Right lobe of liver (tissue), 6 donors: ENCODE data around the gene MUC5AC. TPM values are rescaled to one million over a fixed set of nuclear protein-coding genes. Genes with fewer than 3 reads are reported as not detected.

Experiments
- ATAC-seq, 4 donors: fragments of 200-7000 bp; cut with Tn5 transposase; one replicate each; pipeline ENCODE4 v1.9.1; 2020; ENCODE audit warnings: mild to moderate bottlenecking in 4 of 4, moderate library complexity in 4 of 4
- DNase-seq, 3 donors: peaks; one replicate each; pipeline ENCODE4 v3.0.0-alpha.2; 2020
- H3K27ac ChIP-seq, 3 donors: fragments of 200-600 bp; one replicate each; pipeline ENCODE4 v1.8.0; 2022
- H3K27me3 ChIP-seq, 2 donors: fragments of 200-600 bp; one replicate each; pipeline ENCODE4 v1.8.0; 2022
- H3K36me3 ChIP-seq, 4 donors: fragments of 200-600 bp; sonication (generic) in 1 of 4; one replicate each; pipeline versions ENCODE4 v1.5.1 to v1.8.0; 2017 to 2022; ENCODE audit warnings: control low read depth in 1 of 4
- H3K4me1 ChIP-seq, 4 donors: fragments of 200-600 bp; sonication (generic) in 1 of 4; one replicate each; pipeline versions ENCODE4 v1.5.1 to v1.8.0; 2017 to 2022; ENCODE audit warnings: control low read depth in 1 of 4
- H3K4me3 ChIP-seq, 3 donors: fragments of 200-600 bp; one replicate each; pipeline ENCODE4 v1.8.0; 2022
- H3K9me3 ChIP-seq, 4 donors: fragments of 200-600 bp; sonication (generic) in 1 of 4; one replicate each; pipeline versions ENCODE4 v1.5.1 to v1.8.0; 2017 to 2022; ENCODE audit warnings: control low read depth in 1 of 4
- POLR2A ChIP-seq: fragments of 450-650 bp; IDR thresholded peaks from one replicate; pipeline ENCODE4 v1.6.1; 2017; ENCODE audit warnings: antibody characterized with exemption, mild to moderate bottlenecking
- WGBS: methylation state at CpG from one replicate; pipeline ENCODE4 v1.1.6; 2018; ENCODE audit warnings: low coverage, low lambda C conversion rate; ENCODE audit not compliant: insufficient coverage; ENCODE audit errors: missing lambda C conversion rate; 5-methylcytosine and 5-hydroxymethylcytosine counted together
- intact Hi-C, 2 donors: fragments of 100-400 bp; cut with DNase I; formaldehyde crosslinking; loops; one replicate each; pipeline versions ENCODE4 v1.11.2 to v1.14.1; 2022
- total RNA-seq, 6 experiments: library from RNA; depleted of rRNA in 2 of 6; stranded (reverse); fragments of >200 nt in 2 of 6; fragmentation: NEBNext Ultra II Directional in 3 of 6; extraction: Animal tissue kit (Norgen Biotek cat#: 25700) in 3 of 6; gene quantifications; one replicate each; pipeline versions ENCODE4 v1.1.0 to v1.2.4, GENCODE V29; 2016 to 2023
- TF ChIP-seq, protein P1 (sequence below), 4 donors: fragments of 200-600 bp in 3 of 4; fragments of 450-650 bp in 1 of 4; IDR thresholded peaks; one replicate each; pipeline versions ENCODE4 v1.5.1 to v1.8.0; 2016 to 2022; ENCODE audit warnings: antibody characterized with exemption in 4 of 4, mild to moderate bottlenecking in 2 of 4
- donor health status: DM: no; HTN: yes; CAD: no.
- donor health status: DM: no; HTN: no; CAD: no.
- donor health status: DM: no; HTN: no; CAD: no.
- donor health status: DM: no; HTN: yes; CAD: no.
- donor health status: DM: no; HTN: yes; CAD: no.

The MUC5AC gene
- total RNA-seq, 6 experiments from 2014 or later: not detected

DNA sequence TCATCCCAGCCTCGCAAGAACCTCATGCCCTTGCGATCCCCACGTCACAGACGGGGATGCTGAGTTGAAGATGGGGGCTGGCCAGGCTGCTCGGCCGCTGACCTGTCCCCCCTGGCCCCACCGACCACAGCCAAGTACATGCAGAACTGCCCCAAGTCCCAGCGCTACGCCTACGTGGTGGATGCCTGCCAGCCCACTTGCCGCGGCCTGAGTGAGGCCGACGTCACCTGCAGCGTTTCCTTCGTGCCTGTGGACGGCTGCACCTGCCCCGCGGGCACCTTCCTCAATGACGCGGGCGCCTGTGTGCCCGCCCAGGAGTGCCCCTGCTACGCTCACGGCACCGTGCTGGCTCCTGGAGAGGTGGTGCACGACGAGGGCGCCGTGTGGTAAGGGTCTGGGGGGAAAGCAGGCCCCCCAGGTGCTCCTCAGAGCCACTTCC, 75.1 kb downstream of the MUC5AC start:
- Histone ChIP-seq H3K9me3 (no peaks in the 10 kb centered on the region), H3K27me3 (no peaks in the 10 kb centered on the region), H3K4me1 (no peaks in the 10 kb centered on the region), H3K36me3 (no peaks in the 10 kb centered on the region), H3K4me3 (no peak overlapping the region), H3K27ac (no peak overlapping the region)
- intact Hi-C loops: no loop called here
- 94% methylated on average over 8 of the region's 30 CpGs for WGBS
- ATAC-seq: no peak
- no peak for TF ChIP-seq POLR2A
- TF ChIP-seq, protein P1, sequence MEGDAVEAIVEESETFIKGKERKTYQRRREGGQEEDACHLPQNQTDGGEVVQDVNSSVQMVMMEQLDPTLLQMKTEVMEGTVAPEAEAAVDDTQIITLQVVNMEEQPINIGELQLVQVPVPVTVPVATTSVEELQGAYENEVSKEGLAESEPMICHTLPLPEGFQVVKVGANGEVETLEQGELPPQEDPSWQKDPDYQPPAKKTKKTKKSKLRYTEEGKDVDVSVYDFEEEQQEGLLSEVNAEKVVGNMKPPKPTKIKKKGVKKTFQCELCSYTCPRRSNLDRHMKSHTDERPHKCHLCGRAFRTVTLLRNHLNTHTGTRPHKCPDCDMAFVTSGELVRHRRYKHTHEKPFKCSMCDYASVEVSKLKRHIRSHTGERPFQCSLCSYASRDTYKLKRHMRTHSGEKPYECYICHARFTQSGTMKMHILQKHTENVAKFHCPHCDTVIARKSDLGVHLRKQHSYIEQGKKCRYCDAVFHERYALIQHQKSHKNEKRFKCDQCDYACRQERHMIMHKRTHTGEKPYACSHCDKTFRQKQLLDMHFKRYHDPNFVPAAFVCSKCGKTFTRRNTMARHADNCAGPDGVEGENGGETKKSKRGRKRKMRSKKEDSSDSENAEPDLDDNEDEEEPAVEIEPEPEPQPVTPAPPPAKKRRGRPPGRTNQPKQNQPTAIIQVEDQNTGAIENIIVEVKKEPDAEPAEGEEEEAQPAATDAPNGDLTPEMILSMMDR (IDR thresholded peaks at IDR 0.05): no peak
- peak in 1 of 3 donors; percentile 42 for DNase-seq

DNA sequence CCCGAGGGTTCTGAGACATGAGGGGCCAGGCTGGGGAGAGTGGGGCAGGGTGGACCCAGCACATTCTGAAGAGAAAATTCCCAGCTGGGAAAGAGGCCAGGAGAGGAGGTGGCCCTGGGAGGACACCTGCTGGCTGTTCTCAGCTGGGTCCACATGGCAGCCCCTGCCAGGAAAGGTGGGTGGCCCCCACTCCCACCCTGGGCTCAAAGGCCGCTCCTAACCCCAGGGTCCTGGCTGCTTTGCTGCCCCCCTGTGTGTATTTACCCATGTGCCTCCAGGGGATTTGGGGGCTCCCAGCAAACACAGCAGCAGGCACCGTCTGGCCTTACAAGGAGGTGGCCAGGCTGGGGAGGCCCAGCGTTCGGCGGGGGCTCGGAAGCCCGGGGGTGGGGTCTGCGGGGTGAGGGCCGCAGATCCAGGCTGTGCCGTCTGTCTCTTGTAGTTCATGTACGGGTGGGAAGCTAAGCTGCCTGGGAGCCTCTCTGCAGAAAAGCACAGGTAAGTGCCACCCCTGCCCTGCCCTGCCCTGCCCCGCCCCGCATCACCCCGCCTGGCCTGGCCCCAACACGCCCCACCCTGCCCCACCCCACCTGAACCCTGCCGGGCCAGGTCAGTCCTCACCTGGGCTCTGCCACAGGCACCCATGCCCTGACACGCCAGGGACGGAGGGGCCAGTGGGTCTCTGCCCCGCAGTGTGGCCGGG, 75.7 kb downstream of the MUC5AC start:
- DNase-seq: peak; percentile 15 to 48 (median 35)
- Histone ChIP-seq H3K4me1 (no peaks in the 10 kb centered on the region), H3K4me3 (no peak overlapping the region), H3K36me3 (no peaks in the 10 kb centered on the region), H3K27me3 (no peaks in the 10 kb centered on the region), H3K9me3 (no peaks in the 10 kb centered on the region), H3K27ac (no peak overlapping the region)
- intact Hi-C loops: no loop called here
- no peak for ATAC-seq
- no peak for TF ChIP-seq POLR2A
- TF ChIP-seq, protein P1 (IDR thresholded peaks at IDR 0.05): no peak
- 67% methylated on average over 1 of the region's 21 CpGs for WGBS

DNA sequence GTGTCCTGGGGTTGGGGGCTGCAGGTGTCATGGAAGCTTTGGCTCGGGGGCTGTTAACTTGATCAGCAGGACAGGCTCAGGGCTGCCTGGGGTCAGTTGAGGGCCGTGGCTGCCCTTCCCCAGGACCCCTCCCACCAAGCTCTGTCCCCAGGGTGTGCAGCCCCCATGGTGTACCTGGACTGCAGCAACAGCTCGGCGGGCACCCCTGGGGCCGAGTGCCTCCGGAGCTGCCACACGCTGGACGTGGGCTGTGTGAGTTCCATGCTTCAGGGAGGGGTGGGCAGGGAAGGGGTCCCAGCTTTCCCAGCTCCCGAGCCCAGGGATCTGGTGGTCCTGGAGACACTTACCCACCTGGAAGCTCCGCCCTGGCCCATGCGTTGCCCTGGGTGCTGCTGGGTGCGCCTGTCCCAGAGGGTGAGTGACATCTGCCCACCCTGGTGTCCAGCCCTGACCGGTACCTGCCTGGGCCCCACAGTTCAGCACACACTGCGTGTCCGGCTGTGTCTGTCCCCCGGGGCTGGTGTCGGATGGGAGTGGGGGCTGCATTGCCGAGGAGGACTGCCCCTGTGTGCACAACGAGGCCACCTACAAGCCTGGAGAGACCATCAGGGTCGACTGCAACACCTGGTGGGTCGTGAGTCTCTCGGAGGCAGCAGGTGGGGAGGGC, 76.4 kb downstream of the MUC5AC start:
- ATAC-seq: no peak
- Histone ChIP-seq H3K27me3 (no peaks in the 10 kb centered on the region), H3K36me3 (no peaks in the 10 kb centered on the region), H3K27ac (no peak overlapping the region), H3K4me3 (no peak overlapping the region), H3K9me3 (no peaks in the 10 kb centered on the region), H3K4me1 (no peaks in the 10 kb centered on the region)
- TF ChIP-seq, protein P1 (IDR thresholded peaks at IDR 0.05): no peak
- no peak for TF ChIP-seq POLR2A
- WGBS: 48% methylated on average over 3 of the region's 22 CpGs
- intact Hi-C loops: no loop called here
- peak in 2 of 3 donors; percentile 19 to 35 for DNase-seq

DNA sequence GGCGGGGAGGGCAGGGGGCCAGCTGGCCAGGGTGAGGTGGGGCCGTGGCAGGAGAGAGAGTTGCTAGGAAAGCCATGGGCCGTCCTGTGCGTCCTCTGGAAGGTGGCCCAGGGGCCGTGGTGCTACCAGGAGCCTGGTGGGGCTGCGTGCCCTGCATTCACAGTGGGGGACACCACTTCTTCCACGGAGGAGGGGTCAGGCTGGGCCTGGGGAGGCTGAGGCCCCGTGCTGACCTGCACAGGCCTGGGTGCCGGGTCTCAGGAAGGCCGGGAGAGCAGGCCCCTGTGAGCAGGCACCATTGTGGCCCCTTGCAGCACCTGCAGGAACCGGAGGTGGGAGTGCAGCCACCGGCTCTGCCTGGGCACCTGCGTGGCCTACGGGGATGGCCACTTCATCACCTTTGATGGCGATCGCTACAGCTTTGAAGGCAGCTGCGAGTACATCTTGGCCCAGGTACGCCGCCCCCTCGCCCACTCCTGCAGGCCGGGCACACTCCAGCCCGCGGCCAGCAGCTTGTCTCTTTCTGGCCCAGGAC, 77.1 kb downstream of the MUC5AC start:
- peak; percentile 16 to 43 (median 33) for DNase-seq
- intact Hi-C loops: no loop called here
- ATAC-seq: no peak
- H3K27ac ChIP-seq: no peak overlapping the region
- H3K36me3 ChIP-seq: no peaks in the 10 kb centered on the region
- H3K27me3 ChIP-seq: no peaks in the 10 kb centered on the region
- 84% methylated on average over 2 of the region's 23 CpGs for WGBS
- no peak overlapping the region for H3K4me3 ChIP-seq
- H3K4me1 ChIP-seq: no peaks in the 10 kb centered on the region
- no peaks in the 10 kb centered on the region for H3K9me3 ChIP-seq
- no peak for TF ChIP-seq POLR2A
- TF ChIP-seq, protein P1 (IDR thresholded peaks at IDR 0.05): no peak
